KMS-11 (cell line): Measurements from ENCODE around the gene DIPK1B.

ENCODE experiments used
- H2AFZ ChIP-seq: fragments of 200-600 bp; sonication (generic); 2 replicates; pipeline ENCODE4 v1.6.1; 2016; ENCODE audit warnings: antibody characterized with exemption, mixed run types, low read depth
- H3K27ac ChIP-seq: fragments of 200-600 bp; sonication (generic); 2 replicates; pipeline ENCODE4 v1.6.1; 2016; ENCODE audit warnings: mild to moderate bottlenecking, mixed run types
- H3K27me3 ChIP-seq: fragments of 200-600 bp; sonication (generic); 2 replicates; pipeline ENCODE4 v1.6.1; 2017; ENCODE audit warnings: mild to moderate bottlenecking, low read depth, mixed run types, moderate library complexity; ENCODE audit not compliant: insufficient read depth
- H3K36me3 ChIP-seq: fragments of 200-600 bp; sonication (generic); 2 replicates; pipeline ENCODE4 v1.6.1; 2017; ENCODE audit warnings: mild to moderate bottlenecking, mixed run types; ENCODE audit not compliant: insufficient read depth
- H3K4me1 ChIP-seq: fragments of 200-600 bp; sonication (generic); 2 replicates; pipeline ENCODE4 v1.6.1; 2016; ENCODE audit warnings: mild to moderate bottlenecking, low read depth, mixed run types; ENCODE audit not compliant: poor library complexity, severe bottlenecking
- H3K4me2 ChIP-seq: fragments of 200-600 bp; sonication (generic); 2 replicates; pipeline ENCODE4 v1.7.0; 2016; ENCODE audit warnings: mild to moderate bottlenecking, mixed run types
- H3K4me3 ChIP-seq: fragments of 200-600 bp; sonication (generic); IDR thresholded peaks from 2 replicates; pipeline ENCODE4 v1.6.1; 2017; ENCODE audit warnings: low read depth, low read length, mixed read lengths; ENCODE audit not compliant: insufficient read depth
- H3K79me2 ChIP-seq: fragments of 200-600 bp; sonication (generic); 2 replicates; pipeline ENCODE4 v1.6.1; 2016; ENCODE audit warnings: low read depth, mixed run types; ENCODE audit not compliant: insufficient read depth
- H3K9ac ChIP-seq: fragments of 200-600 bp; sonication (generic); 2 replicates; pipeline ENCODE4 v1.6.1; 2016; ENCODE audit warnings: mild to moderate bottlenecking, mixed run types
- H4K20me1 ChIP-seq: fragments of 200-600 bp; sonication (generic); 2 replicates; pipeline ENCODE4 v1.6.1; 2016; ENCODE audit warnings: mild to moderate bottlenecking, mixed run types; ENCODE audit not compliant: insufficient read depth
- TF ChIP-seq, protein P1 (sequence below): fragments of 200-600 bp; sonication (generic); conservative IDR thresholded peaks from 2 replicates; pipeline ENCODE4 v1.6.1; 2017; ENCODE audit warnings: low read depth, mild to moderate bottlenecking, antibody characterized with exemption, low read length, moderate library complexity, mixed read lengths

DIPK1B gene

DNA sequence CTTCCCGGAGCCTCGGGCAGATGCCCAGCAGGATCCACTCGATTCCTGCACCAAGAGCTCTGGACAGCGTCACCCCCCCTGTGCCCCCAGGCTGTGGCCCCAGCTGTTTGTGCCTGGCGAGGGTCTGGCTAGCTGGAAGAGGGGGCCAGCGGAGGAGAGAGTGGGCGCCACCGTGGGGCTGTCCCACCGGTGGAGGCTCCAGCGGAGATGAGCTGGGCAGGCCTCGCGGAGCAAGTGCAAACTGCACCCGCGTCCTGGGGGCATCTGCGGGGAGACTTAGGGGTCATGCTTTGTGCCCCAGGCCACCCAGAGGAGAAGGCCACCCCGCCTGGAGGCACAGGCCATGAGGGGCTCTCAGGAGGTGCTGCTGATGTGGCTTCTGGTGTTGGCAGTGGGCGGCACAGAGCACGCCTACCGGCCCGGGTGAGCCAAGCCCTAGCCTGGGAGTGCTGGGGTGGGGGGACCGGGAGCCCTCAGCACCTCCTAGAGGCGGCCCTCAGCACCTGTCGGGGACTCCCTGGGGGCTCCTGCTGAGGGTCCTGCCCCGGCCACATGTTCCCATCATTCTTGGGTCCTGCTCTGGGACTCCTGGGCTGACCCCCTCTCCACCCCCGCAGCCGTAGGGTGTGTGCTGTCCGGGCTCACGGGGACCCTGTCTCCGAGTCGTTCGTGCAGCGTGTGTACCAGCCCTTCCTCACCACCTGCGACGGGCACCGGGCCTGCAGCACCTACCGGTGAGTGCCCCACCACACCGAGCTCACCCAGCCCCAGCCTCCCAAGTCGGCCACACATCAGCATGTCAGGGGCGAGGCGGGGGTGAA, 44.2 kb upstream of the DIPK1B start:
- no peak overlapping the region for H3K27ac ChIP-seq
- TF ChIP-seq, protein P1, sequence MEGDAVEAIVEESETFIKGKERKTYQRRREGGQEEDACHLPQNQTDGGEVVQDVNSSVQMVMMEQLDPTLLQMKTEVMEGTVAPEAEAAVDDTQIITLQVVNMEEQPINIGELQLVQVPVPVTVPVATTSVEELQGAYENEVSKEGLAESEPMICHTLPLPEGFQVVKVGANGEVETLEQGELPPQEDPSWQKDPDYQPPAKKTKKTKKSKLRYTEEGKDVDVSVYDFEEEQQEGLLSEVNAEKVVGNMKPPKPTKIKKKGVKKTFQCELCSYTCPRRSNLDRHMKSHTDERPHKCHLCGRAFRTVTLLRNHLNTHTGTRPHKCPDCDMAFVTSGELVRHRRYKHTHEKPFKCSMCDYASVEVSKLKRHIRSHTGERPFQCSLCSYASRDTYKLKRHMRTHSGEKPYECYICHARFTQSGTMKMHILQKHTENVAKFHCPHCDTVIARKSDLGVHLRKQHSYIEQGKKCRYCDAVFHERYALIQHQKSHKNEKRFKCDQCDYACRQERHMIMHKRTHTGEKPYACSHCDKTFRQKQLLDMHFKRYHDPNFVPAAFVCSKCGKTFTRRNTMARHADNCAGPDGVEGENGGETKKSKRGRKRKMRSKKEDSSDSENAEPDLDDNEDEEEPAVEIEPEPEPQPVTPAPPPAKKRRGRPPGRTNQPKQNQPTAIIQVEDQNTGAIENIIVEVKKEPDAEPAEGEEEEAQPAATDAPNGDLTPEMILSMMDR, result no peak
- peaks cover 5% of the 10 kb centered on the region for H3K4me1 ChIP-seq
- peaks cover 57% of the 10 kb centered on the region for H3K27me3 ChIP-seq
- H3K9ac ChIP-seq, result no peak overlapping the region
- H3K4me3 ChIP-seq, result no peak overlapping the region
- H2AFZ ChIP-seq, result no peak overlapping the region
- no peaks in the 10 kb centered on the region for H3K79me2 ChIP-seq
- no peaks in the 10 kb centered on the region for H3K36me3 ChIP-seq
- H3K4me2 ChIP-seq, result no peak overlapping the region
- H4K20me1 ChIP-seq, result no peaks in the 10 kb centered on the region

DNA sequence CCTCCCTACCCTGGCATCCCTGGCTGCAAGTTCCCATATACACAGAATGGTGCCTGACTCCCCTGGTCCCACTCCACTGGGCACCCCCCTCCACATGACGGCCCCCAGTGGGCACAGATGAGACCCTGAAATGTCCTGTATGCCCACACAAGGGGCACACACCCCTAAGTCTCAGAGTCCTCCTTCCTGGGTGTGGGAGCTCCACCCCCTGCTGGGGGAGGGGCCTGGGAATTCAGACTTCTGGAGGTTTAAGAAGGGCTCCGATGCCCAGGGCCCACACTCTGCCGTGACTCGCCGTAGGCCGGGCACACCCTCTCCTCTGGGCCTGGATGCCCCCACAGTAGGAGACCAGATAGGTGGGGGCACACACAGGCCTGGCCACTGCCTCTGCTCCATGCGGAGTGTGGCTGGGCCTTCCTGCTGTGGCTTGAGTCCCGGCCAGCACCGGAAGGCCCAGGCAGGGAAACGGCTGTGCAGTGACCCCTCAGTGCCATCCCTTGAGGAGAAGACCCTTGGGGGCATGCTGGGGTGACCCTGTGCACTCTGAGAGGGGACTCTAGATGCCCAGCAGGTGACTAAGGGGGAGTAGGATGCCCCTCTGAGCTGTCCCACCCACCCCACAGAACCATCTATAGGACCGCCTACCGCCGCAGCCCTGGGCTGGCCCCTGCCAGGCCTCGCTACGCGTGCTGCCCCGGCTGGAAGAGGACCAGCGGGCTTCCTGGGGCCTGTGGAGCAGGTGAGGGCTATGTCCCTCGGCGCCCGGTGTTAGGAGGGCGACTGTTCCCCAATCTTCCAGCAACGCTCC, 43.2 kb upstream of the DIPK1B start:
- Histone ChIP-seq H4K20me1 (no peaks in the 10 kb centered on the region), H3K9ac (no peak overlapping the region), H3K4me1 (peaks cover 5% of the 10 kb centered on the region), H3K36me3 (no peaks in the 10 kb centered on the region), H3K27ac (no peak overlapping the region), H3K4me3 (no peak overlapping the region), H3K27me3 (peaks cover 47% of the 10 kb centered on the region), H3K4me2 (no peak overlapping the region), H2AFZ (no peak overlapping the region), H3K79me2 (no peaks in the 10 kb centered on the region)
- TF ChIP-seq, protein P1, result no peak

DNA sequence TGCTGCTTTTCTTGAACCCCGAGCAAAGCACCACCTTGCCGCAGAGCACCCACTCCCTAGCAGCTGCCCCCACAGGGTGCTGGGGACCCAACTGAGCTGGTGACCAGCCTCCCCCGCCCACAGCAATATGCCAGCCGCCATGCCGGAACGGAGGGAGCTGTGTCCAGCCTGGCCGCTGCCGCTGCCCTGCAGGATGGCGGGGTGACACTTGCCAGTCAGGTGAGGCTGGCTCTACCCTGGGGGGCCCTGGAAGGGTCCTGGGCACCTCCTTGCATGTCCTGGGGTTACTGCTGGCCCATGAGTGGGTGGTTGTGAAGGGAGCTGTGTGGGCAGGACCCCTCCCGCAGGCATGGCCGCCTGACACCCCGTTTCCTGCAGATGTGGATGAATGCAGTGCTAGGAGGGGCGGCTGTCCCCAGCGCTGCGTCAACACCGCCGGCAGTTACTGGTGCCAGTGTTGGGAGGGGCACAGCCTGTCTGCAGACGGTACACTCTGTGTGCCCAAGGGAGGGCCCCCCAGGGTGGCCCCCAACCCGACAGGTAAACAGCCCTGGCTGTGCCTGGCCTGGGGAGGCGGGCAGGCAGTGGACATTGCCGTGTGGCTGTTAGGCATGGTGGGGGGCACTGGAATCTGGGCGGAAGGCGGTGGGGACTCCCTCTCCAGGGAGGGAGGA, 42.4 kb upstream of the DIPK1B start:
- Histone ChIP-seq H2AFZ (no peak overlapping the region), H3K36me3 (no peaks in the 10 kb centered on the region), H3K4me3 (no peak overlapping the region), H4K20me1 (no peaks in the 10 kb centered on the region), H3K27me3 (peaks cover 40% of the 10 kb centered on the region), H3K27ac (no peak overlapping the region), H3K4me1 (peaks cover 5% of the 10 kb centered on the region), H3K9ac (no peak overlapping the region), H3K79me2 (no peaks in the 10 kb centered on the region), H3K4me2 (no peak overlapping the region)
- TF ChIP-seq, protein P1, result no peak

DNA sequence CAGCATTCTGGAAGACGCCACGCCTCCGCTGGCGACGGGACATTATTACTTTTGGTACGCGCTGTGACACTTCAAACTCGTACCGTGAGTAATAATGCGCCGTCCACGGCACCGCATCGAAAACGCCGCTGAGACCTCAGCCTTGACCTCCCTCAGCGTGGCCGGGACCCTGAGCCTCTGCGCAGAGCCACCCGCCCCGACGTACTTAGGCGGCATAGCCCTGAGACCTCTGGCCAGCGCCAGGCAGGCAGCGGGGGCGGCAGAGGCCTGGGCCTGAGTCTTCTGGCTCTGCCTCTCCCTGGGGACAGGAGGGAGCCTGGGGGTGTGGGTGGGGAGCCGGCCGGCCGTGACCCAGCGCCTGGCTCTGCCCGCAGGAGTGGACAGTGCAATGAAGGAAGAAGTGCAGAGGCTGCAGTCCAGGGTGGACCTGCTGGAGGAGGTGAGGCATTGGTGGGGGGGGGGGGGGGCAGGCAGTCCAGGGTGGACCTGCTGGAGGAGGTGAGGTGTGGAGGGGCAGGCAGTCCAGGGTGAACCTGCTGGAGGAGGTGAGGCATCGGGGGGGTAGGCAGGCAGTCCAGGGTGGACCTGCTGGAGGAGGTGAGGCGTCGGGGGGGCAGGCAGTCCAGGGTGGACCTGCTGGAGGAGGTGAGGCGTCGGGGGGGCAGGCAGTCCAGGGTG, 41.7 kb upstream of the DIPK1B start:
- H3K9ac ChIP-seq, result no peak overlapping the region
- H2AFZ ChIP-seq, result no peak overlapping the region
- no peak overlapping the region for H3K4me3 ChIP-seq
- peaks cover 5% of the 10 kb centered on the region for H3K4me1 ChIP-seq
- H3K4me2 ChIP-seq, result no peak overlapping the region
- no peaks in the 10 kb centered on the region for H4K20me1 ChIP-seq
- H3K27ac ChIP-seq, result no peak overlapping the region
- no peaks in the 10 kb centered on the region for H3K79me2 ChIP-seq
- TF ChIP-seq, protein P1, result no peak
- H3K36me3 ChIP-seq, result no peaks in the 10 kb centered on the region
- H3K27me3 ChIP-seq, result peaks cover 36% of the 10 kb centered on the region
